Stimulated activated CD8-positive, alpha-beta memory T cell treated with anti-CD3 and anti-CD28 coated beads, Interleukin-4, amount 100 ng/mL, for 24 hours (primary cell): ENCODE data around the gene MYOD1.

Experiments
- DNase-seq: peaks from one replicate; pipeline ENCODE4 v3.0.0-alpha.2; 2020; ENCODE audit warnings: low read depth

The MYOD1 gene

GRCh38 chr11:17750013-17750800 lies 30.8 kb downstream of the MYOD1 start:
- DNase-seq = no peak

- no peak for DNase-seq
Observed at GRCh38 chr11:17750801-17751165, 31.4 kb downstream of the MYOD1 start.

- no peak for DNase-seq
Observed at GRCh38 chr11:17751558-17751957, 32.2 kb downstream of the MYOD1 start.

- no peak for DNase-seq
Observed at GRCh38 chr11:17752144-17752543, 32.8 kb downstream of the MYOD1 start.

- DNase-seq = no peak
Observed at GRCh38 chr11:17753153-17753552, 33.8 kb downstream of the MYOD1 start.

- no peak for DNase-seq
Observed at GRCh38 chr11:17753641-17754040, 34.3 kb downstream of the MYOD1 start.

GRCh38 chr11:17755891-17756290 lies 36.5 kb downstream of the MYOD1 start:
- no peak for DNase-seq

- no peak for DNase-seq
Observed at GRCh38 chr11:17760102-17761029, 41.0 kb downstream of the MYOD1 start.

- no peak for DNase-seq
Observed at GRCh38 chr11:17762309-17762974, 43.1 kb downstream of the MYOD1 start.

- DNase-seq = no peak
Observed at GRCh38 chr11:17763244-17763643, 43.9 kb downstream of the MYOD1 start.

- DNase-seq = no peak
Observed at GRCh38 chr11:17763703-17764102, 44.3 kb downstream of the MYOD1 start.

- no peak for DNase-seq
Observed at GRCh38 chr11:17764446-17765218, 45.3 kb downstream of the MYOD1 start.

GRCh38 chr11:17765356-17766072 lies 46.1 kb downstream of the MYOD1 start:
- DNase-seq = no peak

GRCh38 chr11:17766073-17766359 lies 46.6 kb downstream of the MYOD1 start:
- no peak for DNase-seq

GRCh38 chr11:17766590-17766989 lies 47.2 kb downstream of the MYOD1 start:
- no peak for DNase-seq

GRCh38 chr11:17767301-17767885 lies 48.0 kb downstream of the MYOD1 start:
- no peak for DNase-seq

GRCh38 chr11:17767914-17768313 lies 48.5 kb downstream of the MYOD1 start:
- no peak for DNase-seq

- no peak for DNase-seq
Observed at GRCh38 chr11:17768547-17768946, 49.2 kb downstream of the MYOD1 start.

GRCh38 chr11:17769218-17769617 lies 49.8 kb downstream of the MYOD1 start:
- no peak for DNase-seq

GRCh38 chr11:17770048-17770652 lies 50.8 kb downstream of the MYOD1 start:
- DNase-seq = no peak

- DNase-seq = no peak
Observed at GRCh38 chr11:17770917-17771316, 51.5 kb downstream of the MYOD1 start.
